Right atrium auricular region (tissue), 2 donors: ENCODE data around the gene FGB. TPM values are rescaled to one million over a fixed set of nuclear protein-coding genes. Genes with fewer than 3 reads are reported as not detected.

Experiments
- DNase-seq: peaks from one replicate; pipeline ENCODE4 v3.0.0-alpha.2; 2019; ENCODE audit warnings: low spot score
- H3K27ac ChIP-seq, 2 donors: fragments of 200-600 bp; sonication (generic); 1 replicate in 1 of 2; 2 replicates in 1 of 2; pipeline ENCODE4 v1.5.1; 2016 to 2019
- H3K27me3 ChIP-seq, 2 donors: fragments of 200-600 bp; sonication (generic); one replicate each; pipeline versions ENCODE4 v1.5.1 to v1.6.0; 2017 to 2019
- H3K36me3 ChIP-seq: fragments of 200-600 bp; sonication (generic); one replicate; pipeline ENCODE4 v1.5.1; 2016
- H3K4me1 ChIP-seq, 2 donors: fragments of 200-600 bp; sonication (generic); one replicate each; pipeline versions ENCODE4 v1.5.1 to v1.6.0; 2017 to 2019
- H3K4me3 ChIP-seq, 2 donors: fragments of 200-600 bp; sonication (generic); 1 replicate in 1 of 2; 2 replicates in 1 of 2; pipeline ENCODE4 v1.5.1; 2017 to 2019; ENCODE audit warnings: mild to moderate bottlenecking in 1 of 2, moderate library complexity in 1 of 2
- H3K9me3 ChIP-seq, 2 donors: fragments of 200-600 bp; sonication (generic); one replicate each; pipeline ENCODE4 v1.5.1; 2019
- CTCF ChIP-seq, 2 donors: fragments of 200-600 bp; sonication (generic); IDR thresholded peaks; one replicate each; pipeline ENCODE4 v1.5.1; 2019; ENCODE audit warnings: antibody characterized with exemption in 2 of 2
- total RNA-seq, 2 donors: library from RNA; depleted of rRNA; stranded (reverse); fragments of >200 nt; gene quantifications; one replicate each; pipeline ENCODE4 v1.1.0, GENCODE V29; 2016

FGB gene
- total RNA-seq, 2 donors from 2014 or later: not detected

GRCh38 chr4:154620111-154620510, 57.3 kb downstream of the FGB start:
- Histone ChIP-seq H3K27me3 (no peaks in the 10 kb centered on the region), H3K36me3 (no peaks in the 10 kb centered on the region), H3K27ac (no peak overlapping the region), H3K4me3 (no peak overlapping the region), H3K9me3 (no peaks in the 10 kb centered on the region), H3K4me1 (no peaks in the 10 kb centered on the region)
- DNase-seq: no peak
- no peak for TF ChIP-seq CTCF (IDR thresholded peaks at IDR 0.05)

Other genes starting within 250 kb of the FGB start
- under 1 TPM in 1 of 2 donors, not detected in 1; 0.04 TPM for gene DCHS2, start 71.2 kb upstream of the FGB start, total RNA-seq
- gene PLRG1, start 12.6 kb upstream of the FGB start, total RNA-seq: 10 to 100 TPM; 21.1 to 30.1 TPM
- gene FGA, start 27.7 kb downstream of the FGB start, total RNA-seq: not detected
- gene FGG, start 49.6 kb downstream of the FGB start, total RNA-seq: not detected
- gene LRAT, start 181.0 kb downstream of the FGB start, total RNA-seq: under 1 TPM; 0.15 to 0.35 TPM
- gene RBM46, start 218.3 kb downstream of the FGB start, total RNA-seq: not detected